Parathyroid adenoma (tissue), 2 donors: ENCODE measurements around the gene DGKD.

ENCODE experiments used
- H2AFZ ChIP-seq: fragments of 300-600 bp; sonication (generic); one replicate; pipeline ENCODE4 v1.7.0; 2017; ENCODE audit warnings: antibody characterized with exemption, mild to moderate bottlenecking
- H3K27ac ChIP-seq: fragments of 300-600 bp; sonication (generic); one replicate; pipeline ENCODE4 v1.7.0; 2017
- H3K27me3 ChIP-seq: fragments of 300-600 bp; sonication (generic); one replicate; pipeline ENCODE4 v1.7.0; 2017; ENCODE audit warnings: low read length; ENCODE audit not compliant: control insufficient read depth, insufficient read depth
- H3K36me3 ChIP-seq: fragments of 300-600 bp; sonication (generic); one replicate; pipeline ENCODE4 v1.7.0; 2017; ENCODE audit warnings: low read length; ENCODE audit not compliant: control insufficient read depth, insufficient read depth
- H3K4me1 ChIP-seq: fragments of 300-600 bp; sonication (generic); one replicate; pipeline ENCODE4 v1.7.0; 2017; ENCODE audit warnings: control low read depth
- H3K4me2 ChIP-seq: fragments of 300-600 bp; sonication (generic); one replicate; pipeline ENCODE4 v1.7.0; 2017; ENCODE audit warnings: low read length
- H3K4me3 ChIP-seq: fragments of 300-600 bp; sonication (generic); one replicate; pipeline ENCODE4 v1.7.0; 2017; ENCODE audit warnings: low read depth, low read length
- H3K79me2 ChIP-seq: fragments of 300-600 bp; sonication (generic); one replicate; pipeline ENCODE4 v1.7.0; 2017; ENCODE audit warnings: control low read depth
- H3K9ac ChIP-seq: fragments of 300-600 bp; sonication (generic); one replicate; pipeline ENCODE4 v1.7.0; 2017; ENCODE audit warnings: mild to moderate bottlenecking
- H3K9me3 ChIP-seq: fragments of 300-600 bp; sonication (generic); one replicate; pipeline ENCODE4 v1.7.0; 2017; ENCODE audit warnings: low read length; ENCODE audit not compliant: control insufficient read depth
- TF ChIP-seq, protein P1 (sequence below): fragments of 300-600 bp; sonication (generic); IDR thresholded peaks from one replicate; pipeline ENCODE4 v1.7.0; 2017; ENCODE audit warnings: antibody characterized with exemption, mild to moderate bottlenecking
- donor health status: primary hyperparathyroidism.

Gene DGKD

DNA sequence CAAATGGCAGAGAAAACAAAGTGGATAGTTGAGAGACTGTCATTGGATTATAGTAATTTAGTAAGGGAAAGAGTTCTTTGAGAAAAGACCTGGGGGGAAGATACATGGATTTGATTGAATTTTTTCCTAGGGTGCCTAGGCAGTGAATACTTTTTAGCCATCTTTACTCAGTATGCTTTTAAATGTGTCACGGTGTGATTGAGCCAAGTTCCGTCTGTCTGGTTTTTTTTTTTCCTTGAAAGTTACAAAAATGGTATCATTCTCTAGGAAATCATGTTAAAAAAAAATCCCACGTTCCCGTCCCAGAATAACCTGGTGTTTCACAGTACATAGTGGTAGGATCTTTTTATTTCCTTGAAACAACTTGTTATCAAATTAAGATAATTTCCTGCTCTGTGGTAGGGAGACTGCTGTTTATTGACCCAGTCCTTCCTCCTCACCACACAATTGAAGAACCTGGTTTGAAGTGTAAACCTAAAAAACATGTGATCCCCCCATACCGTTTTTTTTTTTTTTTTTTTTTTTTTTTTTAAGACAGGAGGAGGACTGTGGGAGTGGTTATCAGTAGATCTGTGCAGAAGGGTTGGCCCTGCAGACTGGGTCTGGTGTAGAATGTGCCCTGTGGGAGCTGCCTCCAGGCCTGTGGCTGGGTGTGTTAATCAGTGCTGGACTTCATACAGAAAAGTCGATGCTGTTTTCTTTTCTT, 55.1 kb downstream of the DGKD start:
- TF ChIP-seq, protein P1, sequence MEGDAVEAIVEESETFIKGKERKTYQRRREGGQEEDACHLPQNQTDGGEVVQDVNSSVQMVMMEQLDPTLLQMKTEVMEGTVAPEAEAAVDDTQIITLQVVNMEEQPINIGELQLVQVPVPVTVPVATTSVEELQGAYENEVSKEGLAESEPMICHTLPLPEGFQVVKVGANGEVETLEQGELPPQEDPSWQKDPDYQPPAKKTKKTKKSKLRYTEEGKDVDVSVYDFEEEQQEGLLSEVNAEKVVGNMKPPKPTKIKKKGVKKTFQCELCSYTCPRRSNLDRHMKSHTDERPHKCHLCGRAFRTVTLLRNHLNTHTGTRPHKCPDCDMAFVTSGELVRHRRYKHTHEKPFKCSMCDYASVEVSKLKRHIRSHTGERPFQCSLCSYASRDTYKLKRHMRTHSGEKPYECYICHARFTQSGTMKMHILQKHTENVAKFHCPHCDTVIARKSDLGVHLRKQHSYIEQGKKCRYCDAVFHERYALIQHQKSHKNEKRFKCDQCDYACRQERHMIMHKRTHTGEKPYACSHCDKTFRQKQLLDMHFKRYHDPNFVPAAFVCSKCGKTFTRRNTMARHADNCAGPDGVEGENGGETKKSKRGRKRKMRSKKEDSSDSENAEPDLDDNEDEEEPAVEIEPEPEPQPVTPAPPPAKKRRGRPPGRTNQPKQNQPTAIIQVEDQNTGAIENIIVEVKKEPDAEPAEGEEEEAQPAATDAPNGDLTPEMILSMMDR = no peak

DNA sequence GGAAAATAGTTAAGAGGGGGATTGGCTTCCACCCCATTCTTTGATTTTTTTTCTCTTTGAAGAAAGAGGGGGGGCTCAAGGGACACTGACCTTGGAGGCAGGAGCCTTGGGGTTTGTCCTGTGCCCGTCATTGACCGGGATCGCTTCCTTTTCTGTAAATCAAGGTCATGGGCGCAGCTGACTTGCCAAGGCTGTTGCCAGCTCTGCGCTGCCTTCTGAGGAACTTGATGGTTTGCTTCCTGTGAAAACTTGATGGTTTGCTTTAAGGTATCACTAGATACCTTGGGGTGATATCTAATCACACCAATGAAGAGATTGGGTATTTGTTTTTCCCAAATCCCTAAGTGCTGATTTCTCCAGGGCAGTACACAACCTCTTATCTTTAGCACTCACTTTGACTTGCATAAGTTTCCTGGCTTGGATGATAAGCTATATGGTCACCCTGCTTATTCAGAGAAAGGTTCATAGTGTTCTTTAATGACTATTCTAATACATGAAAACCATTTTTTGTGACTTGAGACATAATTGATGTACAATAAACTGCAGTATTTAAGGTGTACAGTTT, 56.0 kb downstream of the DGKD start:
- no peaks in the 10 kb centered on the region for H3K36me3 ChIP-seq
- H3K9ac ChIP-seq = no peak overlapping the region
- no peak overlapping the region for H3K27ac ChIP-seq
- H3K4me2 ChIP-seq = no peak overlapping the region
- H3K27me3 ChIP-seq = no peaks in the 10 kb centered on the region
- TF ChIP-seq, protein P1 = no peak
- peaks cover 5% of the 10 kb centered on the region for H3K4me1 ChIP-seq
- H2AFZ ChIP-seq = no peak overlapping the region
- no peaks in the 10 kb centered on the region for H3K9me3 ChIP-seq
- no peaks in the 10 kb centered on the region for H3K79me2 ChIP-seq
- no peak overlapping the region for H3K4me3 ChIP-seq

More for the DNA sequence above, 55.1 kb downstream of the DGKD start:
- Histone ChIP-seq H3K4me2 (no peak overlapping the region), H2AFZ (no peak overlapping the region), H3K27ac (no peak overlapping the region), H3K4me3 (no peak overlapping the region), H3K79me2 (no peaks in the 10 kb centered on the region), H3K9ac (no peak overlapping the region), H3K36me3 (no peaks in the 10 kb centered on the region), H3K4me1 (peaks cover 3% of the 10 kb centered on the region), H3K27me3 (no peaks in the 10 kb centered on the region), H3K9me3 (no peaks in the 10 kb centered on the region)

DNA sequence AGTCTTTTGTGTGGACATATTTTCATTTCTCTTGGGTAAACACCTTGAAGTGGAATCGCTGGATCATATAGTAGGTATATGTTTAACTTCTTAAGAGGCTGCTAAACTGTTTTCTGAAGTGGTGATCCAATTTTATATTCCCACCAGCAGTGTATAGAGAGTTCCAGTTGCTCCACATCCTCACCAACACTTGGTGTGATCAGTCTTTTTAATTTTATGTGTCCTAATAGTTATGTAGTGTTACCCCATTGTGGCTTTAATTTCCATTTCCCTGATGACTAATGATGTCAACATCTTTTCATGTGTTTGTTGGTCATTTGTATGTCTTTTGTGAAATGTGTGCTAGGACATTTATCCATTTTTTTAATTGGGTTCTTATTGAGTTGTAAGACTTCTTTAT, 56.9 kb downstream of the DGKD start:
- Histone ChIP-seq H3K36me3 (no peaks in the 10 kb centered on the region), H3K9ac (no peak overlapping the region), H3K4me2 (no peak overlapping the region), H3K4me3 (no peak overlapping the region), H3K27me3 (no peaks in the 10 kb centered on the region), H2AFZ (no peak overlapping the region), H3K27ac (no peak overlapping the region), H3K4me1 (peaks cover 6% of the 10 kb centered on the region), H3K79me2 (no peaks in the 10 kb centered on the region), H3K9me3 (no peaks in the 10 kb centered on the region)
- TF ChIP-seq, protein P1 = no peak

DNA sequence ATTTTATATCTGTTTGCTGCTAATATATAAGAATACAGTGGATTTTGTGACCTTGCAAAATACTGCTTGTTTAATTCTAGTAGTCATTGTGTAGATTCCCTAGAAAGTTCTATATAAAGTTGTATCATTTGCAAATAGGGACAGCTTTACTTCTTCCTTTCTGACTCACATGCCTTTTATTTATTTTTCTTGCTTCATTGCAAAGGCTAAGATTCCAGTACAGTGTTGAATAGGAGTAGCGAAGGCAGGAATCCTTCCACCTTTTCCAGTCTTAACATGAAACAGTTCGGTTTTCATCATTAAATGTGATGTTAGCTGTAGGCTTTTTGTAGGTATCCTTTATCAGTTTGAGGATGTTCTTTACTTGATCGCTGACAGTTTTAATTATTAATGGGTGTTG, 58.1 kb downstream of the DGKD start:
- TF ChIP-seq, protein P1 = no peak
- Histone ChIP-seq H3K79me2 (no peaks in the 10 kb centered on the region), H3K27me3 (no peaks in the 10 kb centered on the region), H3K4me1 (peaks cover 6% of the 10 kb centered on the region), H3K27ac (no peak overlapping the region), H3K9ac (no peak overlapping the region), H3K36me3 (no peaks in the 10 kb centered on the region), H3K9me3 (no peaks in the 10 kb centered on the region), H2AFZ (no peak overlapping the region), H3K4me2 (no peak overlapping the region), H3K4me3 (no peak overlapping the region)

DNA sequence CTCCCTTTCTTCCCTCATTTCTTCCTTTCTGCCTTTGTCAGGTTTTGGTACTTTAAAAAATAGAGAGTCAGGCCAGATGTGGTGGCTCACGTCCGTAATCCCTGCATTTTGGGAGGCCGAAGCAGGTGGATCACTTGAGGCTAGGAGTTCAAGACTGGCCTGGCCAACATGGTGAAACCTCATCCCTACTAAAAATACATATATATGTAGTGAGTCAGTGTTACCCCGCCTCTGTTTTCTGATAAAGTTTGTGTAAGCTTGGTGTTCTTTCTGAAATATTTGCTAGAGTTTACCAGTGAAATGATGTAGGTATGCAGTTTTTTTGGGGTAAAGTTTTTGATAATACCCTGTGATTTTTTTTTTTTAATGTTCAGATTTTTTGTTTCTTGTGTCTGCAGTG, 58.8 kb downstream of the DGKD start:
- no peaks in the 10 kb centered on the region for H3K9me3 ChIP-seq
- TF ChIP-seq, protein P1 = no peak
- H3K36me3 ChIP-seq = no peaks in the 10 kb centered on the region
- H3K27me3 ChIP-seq = no peaks in the 10 kb centered on the region
- H3K4me2 ChIP-seq = no peak overlapping the region
- H3K79me2 ChIP-seq = no peaks in the 10 kb centered on the region
- H3K4me1 ChIP-seq = peaks cover 6% of the 10 kb centered on the region
- H3K27ac ChIP-seq = no peak overlapping the region
- H3K4me3 ChIP-seq = no peak overlapping the region
- H2AFZ ChIP-seq = no peak overlapping the region
- H3K9ac ChIP-seq = no peak overlapping the region
